PC-9 (cell line): ENCODE measurements around the gene NGF. TPM values are rescaled to one million over a fixed set of nuclear protein-coding genes. Genes with fewer than 3 reads are reported as not detected.

Source experiments
- BruUV-seq: library from RNA; stranded (reverse); fragments of 400-500 nt; replicated peaks from 2 replicates; lab custom pipeline; 2021; lab: Mats Ljungman, UMichigan
- CTCF ChIA-PET: fragments of 300-600 bp; sonication (Branson Sonifier 250); formaldehyde crosslinking; loops from one replicate; lab custom pipeline; 2022; ENCODE audit warnings: antibody characterized with exemption; lab: Charles Lee
- POLR2A ChIA-PET: fragments of 300-600 bp; sonication (Branson Sonifier 250); formaldehyde crosslinking; loops from one replicate; lab custom pipeline; 2022; ENCODE audit warnings: antibody characterized with exemption; ENCODE audit not compliant: unreplicated experiment; lab: Charles Lee
- DNase-seq, 2 experiments: peaks; one replicate each; pipeline versions ENCODE4 v3.0.0 to v3.0.0-alpha.2; 2015 to 2022; ENCODE audit warnings: mixed read lengths in 1 of 2
- H2AFZ ChIP-seq: fragments of 200-600 bp; sonication (generic); 2 replicates; pipeline ENCODE4 v1.8.1; 2017; ENCODE audit warnings: antibody characterized with exemption
- H3F3A ChIP-seq: fragments of 200-600 bp; sonication (generic); 2 replicates; pipeline ENCODE4 v1.8.1; 2017; ENCODE audit warnings: antibody characterized with exemption, mild to moderate bottlenecking, low read depth; ENCODE audit not compliant: insufficient read depth
- H3K27ac ChIP-seq: fragments of 200-600 bp; sonication (generic); 2 replicates; pipeline ENCODE4 v1.6.1; 2016; ENCODE audit warnings: mixed run types
- H3K27me3 ChIP-seq: fragments of 200-600 bp; sonication (generic); 2 replicates; pipeline ENCODE4 v1.6.1; 2016; ENCODE audit warnings: low read depth, mixed run types; ENCODE audit not compliant: insufficient read depth
- H3K36me3 ChIP-seq: fragments of 200-600 bp; sonication (generic); 2 replicates; pipeline ENCODE4 v1.6.1; 2016; ENCODE audit warnings: low read depth, mixed run types
- H3K4me1 ChIP-seq: fragments of 200-600 bp; sonication (generic); replicated peaks from 2 replicates; pipeline ENCODE4 v1.6.1; 2016; ENCODE audit warnings: mixed run types; ENCODE audit not compliant: insufficient read depth
- H3K4me2 ChIP-seq: fragments of 200-600 bp; sonication (generic); 2 replicates; pipeline ENCODE4 v1.6.1; 2017; ENCODE audit warnings: mixed run types
- H3K4me3 ChIP-seq: fragments of 200-600 bp; sonication (generic); 2 replicates; pipeline ENCODE4 v1.6.1; 2016; ENCODE audit warnings: mixed run types
- H3K79me2 ChIP-seq: fragments of 200-600 bp; sonication (generic); 2 replicates; pipeline ENCODE4 v1.6.1; 2017; ENCODE audit warnings: low read depth, mixed run types
- H3K9me2 ChIP-seq: fragments of 200-600 bp; sonication (generic); 2 replicates; pipeline ENCODE4 v1.8.1; 2017; ENCODE audit warnings: mild to moderate bottlenecking; ENCODE audit not compliant: insufficient read depth
- H3K9me3 ChIP-seq: fragments of 200-600 bp; sonication (generic); 2 replicates; pipeline ENCODE4 v1.8.1; 2016; ENCODE audit warnings: low read depth; ENCODE audit not compliant: insufficient read depth
- H4K20me1 ChIP-seq: fragments of 200-600 bp; sonication (generic); 2 replicates; pipeline ENCODE4 v1.8.1; 2017; ENCODE audit not compliant: insufficient read depth
- EZH2 ChIP-seq: fragments of 200-600 bp; sonication (generic); IDR thresholded peaks from 2 replicates; pipeline ENCODE4 v1.8.0; 2017; ENCODE audit warnings: antibody characterized with exemption, low read depth
- intact Hi-C: fragments of 100-400 bp; cut with micrococcal nuclease; formaldehyde crosslinking; loops from one replicate; pipeline ENCODE4 v1.10.0; 2022; ENCODE audit not compliant: unreplicated experiment
- total RNA-seq: library from RNA; stranded (reverse); gene quantifications from 2 replicates; pipeline ENCODE4 v1.2.3, GENCODE V29; 2021
- TF ChIP-seq, protein P1 (sequence below): fragments of 200-600 bp; sonication (generic); conservative IDR thresholded peaks from 2 replicates; pipeline ENCODE4 v1.6.1; 2017; ENCODE audit warnings: mixed run types, antibody characterized with exemption, mild to moderate bottlenecking, moderate library complexity

Gene NGF
- total RNA-seq, 1 experiment from 2014 or later = 5.5 TPM

DNA sequence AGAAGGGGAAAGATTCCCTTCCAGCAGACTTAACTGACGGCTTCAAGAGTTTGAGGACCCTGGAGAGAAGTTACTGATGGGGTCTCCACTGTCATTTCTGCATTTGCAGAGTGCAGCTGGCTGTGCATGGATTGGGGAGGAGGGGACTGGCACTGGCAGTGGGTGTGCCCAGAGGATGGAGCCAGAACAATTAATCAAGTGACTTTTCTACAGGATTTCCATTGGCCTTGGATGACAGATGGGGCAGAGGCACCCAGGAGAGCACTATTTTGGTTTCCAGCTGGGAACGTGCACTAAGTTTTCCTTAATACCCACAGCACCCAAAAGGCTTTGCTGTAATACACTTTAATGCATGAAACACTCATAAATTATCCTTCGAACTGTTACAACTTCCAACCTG is 1.3 kb downstream of the NGF start:
- Histone ChIP-seq H3K4me2 (peak overlapping the region; percentile 98), H2AFZ (no peak overlapping the region), H3K27ac (0 out of 2 replicates have a peak overlapping the region, but pooled peaks have one; percentile 0), H3K79me2 (peaks cover 47% of the 10 kb centered on the region), H3K27me3 (no peaks in the 10 kb centered on the region), H3F3A (peaks cover 28% of the 10 kb centered on the region), H3K36me3 (peaks cover 16% of the 10 kb centered on the region), H3K4me3 (peak overlapping the region; percentile 93), H3K9me3 (no peaks in the 10 kb centered on the region), H3K9me2 (no peaks in the 10 kb centered on the region; the same call in 1 of the 2 replicates), H3K4me1 (peaks cover 49% of the 10 kb centered on the region), H4K20me1 (no peaks in the 10 kb centered on the region)
- TSS peak; percentile 58 for BruUV-seq
- DNase-seq = no peak
- ChIA-PET CTCF (no interaction called here), POLR2A (no interaction called here)
- intact Hi-C loops = loop anchor here (5.0 kb wide), 3 partner anchors 91 to 159 kb away; no protein-coding TSS in a partner anchor
- no peak for TF ChIP-seq EZH2
- TF ChIP-seq, protein P1, sequence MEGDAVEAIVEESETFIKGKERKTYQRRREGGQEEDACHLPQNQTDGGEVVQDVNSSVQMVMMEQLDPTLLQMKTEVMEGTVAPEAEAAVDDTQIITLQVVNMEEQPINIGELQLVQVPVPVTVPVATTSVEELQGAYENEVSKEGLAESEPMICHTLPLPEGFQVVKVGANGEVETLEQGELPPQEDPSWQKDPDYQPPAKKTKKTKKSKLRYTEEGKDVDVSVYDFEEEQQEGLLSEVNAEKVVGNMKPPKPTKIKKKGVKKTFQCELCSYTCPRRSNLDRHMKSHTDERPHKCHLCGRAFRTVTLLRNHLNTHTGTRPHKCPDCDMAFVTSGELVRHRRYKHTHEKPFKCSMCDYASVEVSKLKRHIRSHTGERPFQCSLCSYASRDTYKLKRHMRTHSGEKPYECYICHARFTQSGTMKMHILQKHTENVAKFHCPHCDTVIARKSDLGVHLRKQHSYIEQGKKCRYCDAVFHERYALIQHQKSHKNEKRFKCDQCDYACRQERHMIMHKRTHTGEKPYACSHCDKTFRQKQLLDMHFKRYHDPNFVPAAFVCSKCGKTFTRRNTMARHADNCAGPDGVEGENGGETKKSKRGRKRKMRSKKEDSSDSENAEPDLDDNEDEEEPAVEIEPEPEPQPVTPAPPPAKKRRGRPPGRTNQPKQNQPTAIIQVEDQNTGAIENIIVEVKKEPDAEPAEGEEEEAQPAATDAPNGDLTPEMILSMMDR = no peak

DNA sequence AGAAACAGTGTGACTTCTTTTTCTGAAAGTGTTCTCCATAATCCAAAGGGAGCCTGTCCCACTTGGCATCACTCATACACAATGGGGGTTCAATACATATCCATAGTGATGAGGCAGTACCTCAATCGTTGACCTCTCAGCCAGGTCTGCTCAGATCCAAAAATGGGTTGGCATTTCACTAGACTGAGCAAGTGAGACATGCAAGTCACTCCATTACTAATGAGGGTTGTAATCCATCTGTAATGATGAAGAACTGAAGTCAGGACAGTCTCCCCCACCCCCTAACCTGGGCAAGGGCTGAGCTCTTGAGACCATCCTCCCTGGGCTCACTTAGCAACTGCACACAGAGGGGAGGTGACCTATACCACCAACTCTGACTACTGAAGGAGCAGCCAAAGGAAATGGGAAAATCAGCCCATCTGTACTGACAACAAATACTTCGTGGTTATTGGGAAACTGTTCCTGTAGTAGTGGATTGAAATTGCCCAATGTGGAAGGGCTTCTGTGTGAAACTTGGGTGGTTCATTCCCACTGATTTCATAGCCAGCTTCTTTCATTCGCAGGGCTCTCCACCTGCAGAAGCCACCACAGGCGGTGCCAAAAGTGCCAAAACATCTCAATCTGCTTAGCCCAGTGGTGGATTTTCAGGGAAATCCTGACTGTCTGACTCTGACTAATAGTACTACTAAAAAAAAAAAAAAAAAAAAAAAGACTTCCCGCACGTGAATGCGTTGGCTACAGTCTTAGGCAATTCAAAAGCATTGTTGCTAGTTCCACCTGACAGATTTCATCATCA is 5.0 kb downstream of the NGF start:
- intact Hi-C loops = no loop called here
- H3K4me1 ChIP-seq = peaks cover 59% of the 10 kb centered on the region
- peaks cover 24% of the 10 kb centered on the region for H3F3A ChIP-seq
- H3K4me3 ChIP-seq = no peak overlapping the region
- no peak overlapping the region for H2AFZ ChIP-seq
- no peaks in the 10 kb centered on the region for H4K20me1 ChIP-seq
- no peaks in the 10 kb centered on the region for H3K27me3 ChIP-seq
- peak overlapping the region; percentile 58 for H3K4me2 ChIP-seq
- TF ChIP-seq, protein P1 = no peak
- TF ChIP-seq EZH2 = no peak
- ChIA-PET POLR2A (interaction anchor here (0.7 kb wide), 2 partner anchors 32 to 68 kb away, joined by 12 to 43 read pairs; no protein-coding TSS in a partner anchor), CTCF (no interaction called here)
- no peaks in the 10 kb centered on the region; the same call in 1 of the 2 replicates for H3K9me2 ChIP-seq
- BruUV-seq = no TSS peak
- DNase-seq = peak in 1 of 2 experiments; percentile 85
- peaks cover 17% of the 10 kb centered on the region for H3K36me3 ChIP-seq
- H3K79me2 ChIP-seq = peaks cover 57% of the 10 kb centered on the region
- H3K9me3 ChIP-seq = no peaks in the 10 kb centered on the region
- H3K27ac ChIP-seq = peak overlapping the region; percentile 87

DNA sequence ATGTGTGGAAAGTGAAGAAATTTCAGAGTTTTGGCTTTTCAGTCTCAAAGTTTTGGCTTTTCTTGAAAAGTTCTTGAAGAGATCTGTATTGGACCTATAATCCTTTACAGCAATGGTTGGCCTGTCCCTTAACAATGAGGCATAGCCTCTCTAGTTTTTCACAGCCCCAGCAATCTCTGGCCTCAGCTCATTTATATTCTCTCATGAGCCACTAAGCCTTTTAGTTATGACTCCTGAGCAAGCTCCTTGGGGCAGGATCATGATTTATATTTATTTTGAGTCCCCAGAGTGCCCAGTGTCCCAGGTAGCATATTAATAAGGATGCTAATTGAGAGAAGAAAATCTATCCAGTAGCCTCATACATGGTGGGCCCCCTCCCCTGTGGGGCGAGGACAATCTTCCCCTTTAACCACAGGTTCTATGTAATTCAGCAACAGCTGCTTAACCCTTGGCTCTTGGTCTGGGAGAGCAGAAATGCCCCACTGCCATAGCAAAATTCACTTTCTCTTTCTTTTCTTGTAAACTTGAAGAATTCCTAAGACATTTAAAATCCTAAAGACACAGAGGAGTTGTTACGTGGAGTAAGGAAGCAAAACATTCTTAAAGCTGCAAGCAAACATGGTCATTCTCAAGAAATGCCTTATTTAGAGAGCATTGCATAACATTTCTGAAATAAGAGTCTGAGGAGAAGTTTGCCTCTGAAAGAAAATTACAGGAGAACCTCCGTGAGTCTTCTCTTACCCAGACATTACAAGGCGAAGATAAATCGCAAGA is 6.3 kb downstream of the NGF start:
- TF ChIP-seq, protein P1 = no peak
- TF ChIP-seq EZH2 = no peak
- BruUV-seq = no TSS peak
- Histone ChIP-seq H3K9me3 (no peaks in the 10 kb centered on the region), H3K9me2 (no peaks in the 10 kb centered on the region; the same call in 1 of the 2 replicates), H3K36me3 (peaks cover 26% of the 10 kb centered on the region), H3K79me2 (peaks cover 51% of the 10 kb centered on the region), H3K27me3 (no peaks in the 10 kb centered on the region), H2AFZ (no peak overlapping the region), H3F3A (peaks cover 24% of the 10 kb centered on the region), H3K4me2 (no peak overlapping the region), H3K27ac (no peak overlapping the region), H4K20me1 (no peaks in the 10 kb centered on the region), H3K4me3 (no peak overlapping the region), H3K4me1 (peaks cover 56% of the 10 kb centered on the region)
- CTCF ChIA-PET = interaction anchor here (0.6 kb wide), 1 partner anchor 17 kb away, joined by 4 read pairs; no protein-coding TSS in a partner anchor
- intact Hi-C loops = no loop called here
- POLR2A ChIA-PET = interaction anchor here (0.6 kb wide), 1 partner anchor 17 kb away, joined by 9 read pairs; no protein-coding TSS in a partner anchor
- no peak for DNase-seq
